Breast epithelium (tissue), 3 donors: ENCODE data around the gene TNFSF13.

Experiments used
- CTCF ChIP-seq, 3 donors: fragments of 450-650 bp; IDR thresholded peaks; one replicate each; pipeline ENCODE4 v1.5.1; 2016 to 2017; ENCODE audit warnings: antibody characterized with exemption in 3 of 3, mild to moderate bottlenecking in 3 of 3, moderate library complexity in 3 of 3
- POLR2A ChIP-seq: fragments of 450-650 bp; IDR thresholded peaks from one replicate; pipeline ENCODE4 v1.6.1; 2016; ENCODE audit warnings: antibody characterized with exemption, mild to moderate bottlenecking, moderate library complexity
- POLR2AphosphoS5 ChIP-seq, 3 donors: sonication (generic); formaldehyde crosslinking; IDR thresholded peaks; one replicate each; pipeline ENCODE4 v1.6.1; 2017; ENCODE audit warnings: antibody characterized with exemption in 3 of 3

- no peak for TF ChIP-seq POLR2A
- TF ChIP-seq CTCF (IDR thresholded peaks at IDR 0.05): no peak
- no peak for TF ChIP-seq POLR2AphosphoS5 (IDR thresholded peaks at IDR 0.05)
Measured at GRCh38 chr17:7593296-7593695, 34.7 kb downstream of the TNFSF13 start.
